Ascending aorta (tissue), 2 donors: Measurements from ENCODE around the gene B3GNT2. TPM values are rescaled to one million over a fixed set of nuclear protein-coding genes. Genes with fewer than 3 reads are reported as not detected.

Source experiments
- DNase-seq, 2 donors: peaks; one replicate each; pipeline ENCODE4 v3.0.0-alpha.2; 2019; ENCODE audit warnings: low spot score in 2 of 2
- H3K27ac ChIP-seq, 2 donors: fragments of 200-600 bp; sonication (generic); one replicate each; pipeline ENCODE4 v1.5.1; 2016 to 2017; ENCODE audit warnings: mild to moderate bottlenecking in 1 of 2
- H3K27me3 ChIP-seq: fragments of 200-600 bp; sonication (generic); one replicate; pipeline ENCODE4 v1.5.1; 2017
- H3K36me3 ChIP-seq, 2 donors: fragments of 200-600 bp; sonication (generic); one replicate each; pipeline ENCODE4 v1.5.1; 2016
- H3K4me1 ChIP-seq, 2 donors: fragments of 200-600 bp; sonication (generic); one replicate each; pipeline ENCODE4 v1.5.1; 2016 to 2017; ENCODE audit warnings: mild to moderate bottlenecking in 1 of 2
- H3K4me3 ChIP-seq, 2 donors: fragments of 200-600 bp; sonication (generic); one replicate each; pipeline ENCODE4 v1.5.1; 2016 to 2017; ENCODE audit warnings: mild to moderate bottlenecking in 1 of 2
- H3K9me3 ChIP-seq, 2 donors: fragments of 200-600 bp; sonication (generic); one replicate each; pipeline ENCODE4 v1.5.1; 2016
- intact Hi-C: fragments of 100-400 bp; cut with DNase I; formaldehyde crosslinking; loops from one replicate; pipeline ENCODE4 v1.15.1; 2023
- total RNA-seq: library from RNA; depleted of rRNA; stranded (reverse); fragments of >200 nt; gene quantifications from one replicate; pipeline ENCODE4 v1.1.0, GENCODE V29; 2016
- TF ChIP-seq, protein P1 (sequence below), 3 experiments: fragments of 200-600 bp in 2 of 3; fragments of 450-650 bp in 1 of 3; sonication (generic) in 2 of 3; IDR thresholded peaks; one replicate each; pipeline ENCODE4 v1.5.1; 2016 to 2019; ENCODE audit warnings: antibody characterized with exemption in 3 of 3, mild to moderate bottlenecking in 1 of 3, moderate library complexity in 1 of 3

The B3GNT2 gene
- total RNA-seq, 1 donor from 2014 or later = 15.2 TPM

DNA sequence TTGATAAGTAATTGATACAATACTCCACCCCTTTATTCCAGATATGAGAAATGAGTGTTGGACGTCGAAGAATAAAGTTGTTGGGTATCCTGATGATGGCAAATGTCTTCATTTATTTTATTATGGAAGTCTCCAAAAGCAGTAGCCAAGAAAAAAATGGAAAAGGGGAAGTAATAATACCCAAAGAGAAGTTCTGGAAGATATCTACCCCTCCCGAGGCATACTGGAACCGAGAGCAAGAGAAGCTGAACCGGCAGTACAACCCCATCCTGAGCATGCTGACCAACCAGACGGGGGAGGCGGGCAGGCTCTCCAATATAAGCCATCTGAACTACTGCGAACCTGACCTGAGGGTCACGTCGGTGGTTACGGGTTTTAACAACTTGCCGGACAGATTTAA is 26.3 kb downstream of the B3GNT2 start:
- intact Hi-C loops = no loop called here
- DNase-seq = peak in 1 of 2 donors; percentile 25
- no peak overlapping the region for H3K4me3 ChIP-seq
- no peaks in the 10 kb centered on the region for H3K27me3 ChIP-seq
- TF ChIP-seq, protein P1, sequence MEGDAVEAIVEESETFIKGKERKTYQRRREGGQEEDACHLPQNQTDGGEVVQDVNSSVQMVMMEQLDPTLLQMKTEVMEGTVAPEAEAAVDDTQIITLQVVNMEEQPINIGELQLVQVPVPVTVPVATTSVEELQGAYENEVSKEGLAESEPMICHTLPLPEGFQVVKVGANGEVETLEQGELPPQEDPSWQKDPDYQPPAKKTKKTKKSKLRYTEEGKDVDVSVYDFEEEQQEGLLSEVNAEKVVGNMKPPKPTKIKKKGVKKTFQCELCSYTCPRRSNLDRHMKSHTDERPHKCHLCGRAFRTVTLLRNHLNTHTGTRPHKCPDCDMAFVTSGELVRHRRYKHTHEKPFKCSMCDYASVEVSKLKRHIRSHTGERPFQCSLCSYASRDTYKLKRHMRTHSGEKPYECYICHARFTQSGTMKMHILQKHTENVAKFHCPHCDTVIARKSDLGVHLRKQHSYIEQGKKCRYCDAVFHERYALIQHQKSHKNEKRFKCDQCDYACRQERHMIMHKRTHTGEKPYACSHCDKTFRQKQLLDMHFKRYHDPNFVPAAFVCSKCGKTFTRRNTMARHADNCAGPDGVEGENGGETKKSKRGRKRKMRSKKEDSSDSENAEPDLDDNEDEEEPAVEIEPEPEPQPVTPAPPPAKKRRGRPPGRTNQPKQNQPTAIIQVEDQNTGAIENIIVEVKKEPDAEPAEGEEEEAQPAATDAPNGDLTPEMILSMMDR (IDR thresholded peaks at IDR 0.05) = no peak
- peaks cover 0 to 15% of the 10 kb centered on the region in 2 donors for H3K4me1 ChIP-seq
- H3K36me3 ChIP-seq = peaks cover 0 to 14% of the 10 kb centered on the region in 2 donors
- no peak overlapping the region for H3K27ac ChIP-seq
- H3K9me3 ChIP-seq = no peaks in the 10 kb centered on the region

DNA sequence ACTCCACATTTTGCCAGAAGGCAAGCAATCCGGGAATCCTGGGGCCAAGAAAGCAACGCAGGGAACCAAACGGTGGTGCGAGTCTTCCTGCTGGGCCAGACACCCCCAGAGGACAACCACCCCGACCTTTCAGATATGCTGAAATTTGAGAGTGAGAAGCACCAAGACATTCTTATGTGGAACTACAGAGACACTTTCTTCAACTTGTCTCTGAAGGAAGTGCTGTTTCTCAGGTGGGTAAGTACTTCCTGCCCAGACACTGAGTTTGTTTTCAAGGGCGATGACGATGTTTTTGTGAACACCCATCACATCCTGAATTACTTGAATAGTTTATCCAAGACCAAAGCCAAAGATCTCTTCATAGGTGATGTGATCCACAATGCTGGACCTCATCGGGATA is 26.8 kb downstream of the B3GNT2 start:
- no peak overlapping the region for H3K4me3 ChIP-seq
- peaks cover 0 to 14% of the 10 kb centered on the region in 2 donors for H3K36me3 ChIP-seq
- DNase-seq = peak in 1 of 2 donors; percentile 37
- H3K4me1 ChIP-seq = peaks cover 0 to 10% of the 10 kb centered on the region in 2 donors
- TF ChIP-seq, protein P1 (IDR thresholded peaks at IDR 0.05) = no peak
- H3K27me3 ChIP-seq = no peaks in the 10 kb centered on the region
- no peaks in the 10 kb centered on the region for H3K9me3 ChIP-seq
- no peak overlapping the region for H3K27ac ChIP-seq
- intact Hi-C loops = no loop called here

DNA sequence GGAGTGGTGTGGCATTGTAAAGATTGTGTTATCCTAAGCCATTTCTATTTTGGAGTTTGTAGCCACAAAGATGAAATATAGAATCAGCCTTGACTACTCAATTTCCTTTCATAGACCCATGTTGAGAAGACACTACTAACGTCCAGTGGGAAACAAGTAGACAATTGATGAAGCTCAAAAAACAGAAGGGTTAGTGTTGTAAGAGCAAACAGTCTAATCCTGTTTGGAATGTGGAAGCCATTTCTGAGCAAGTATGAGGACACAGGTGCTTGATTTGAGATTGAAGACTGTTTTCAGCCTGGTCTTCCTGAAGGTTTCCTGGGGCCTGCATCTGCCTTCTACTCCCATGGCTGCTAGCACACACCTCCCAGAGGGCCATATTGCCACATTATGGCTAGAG is 29.1 kb downstream of the B3GNT2 start:
- Histone ChIP-seq H3K27me3 (no peaks in the 10 kb centered on the region), H3K36me3 (peaks cover 0 to 14% of the 10 kb centered on the region in 2 donors), H3K9me3 (no peaks in the 10 kb centered on the region), H3K27ac (no peak overlapping the region), H3K4me1 (peaks cover 0 to 3% of the 10 kb centered on the region in 2 donors), H3K4me3 (no peak overlapping the region)
- DNase-seq = no peak
- TF ChIP-seq, protein P1 (IDR thresholded peaks at IDR 0.05) = no peak
- intact Hi-C loops = no loop called here

DNA sequence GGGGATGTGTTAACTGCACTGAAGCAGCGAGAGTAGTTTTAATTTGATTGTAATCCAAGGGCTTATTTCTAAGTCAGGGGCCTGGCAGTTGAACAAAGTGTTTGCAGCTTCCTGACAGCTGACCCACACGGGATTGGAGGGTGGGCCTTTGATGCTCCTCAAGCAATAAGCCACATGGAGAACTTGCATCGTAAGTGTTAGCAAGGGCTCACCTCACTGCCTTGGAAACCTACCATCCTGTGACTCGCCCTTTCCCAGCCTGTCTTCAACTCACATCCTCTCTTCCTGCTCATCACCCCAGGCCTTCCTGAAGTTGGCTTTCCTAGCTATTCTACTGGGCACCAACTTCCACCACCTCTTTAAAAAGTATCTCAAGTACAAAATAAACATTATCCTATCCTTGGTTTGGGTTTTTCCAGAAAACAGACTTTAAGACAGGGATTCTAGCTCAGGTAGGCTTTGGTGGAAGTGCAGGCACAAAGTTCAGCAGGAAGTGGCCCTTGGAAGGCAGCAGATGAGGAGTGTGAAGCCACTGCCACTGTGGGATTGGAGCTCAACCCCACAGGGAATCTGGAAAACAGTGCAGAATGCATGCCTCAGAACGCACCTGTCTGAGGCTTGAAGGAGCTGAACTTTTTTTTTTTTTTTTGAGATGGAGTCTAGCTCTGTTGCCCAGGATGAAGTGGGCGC is 31.6 kb downstream of the B3GNT2 start:
- no peaks in the 10 kb centered on the region for H3K27me3 ChIP-seq
- no peak for DNase-seq
- no peaks in the 10 kb centered on the region for H3K9me3 ChIP-seq
- H3K27ac ChIP-seq = no peak overlapping the region
- TF ChIP-seq, protein P1 (IDR thresholded peaks at IDR 0.05) = no peak
- no peak overlapping the region for H3K4me3 ChIP-seq
- H3K36me3 ChIP-seq = peaks cover 0 to 14% of the 10 kb centered on the region in 2 donors
- intact Hi-C loops = no loop called here
- H3K4me1 ChIP-seq = peaks cover 0 to 8% of the 10 kb centered on the region in 2 donors

DNA sequence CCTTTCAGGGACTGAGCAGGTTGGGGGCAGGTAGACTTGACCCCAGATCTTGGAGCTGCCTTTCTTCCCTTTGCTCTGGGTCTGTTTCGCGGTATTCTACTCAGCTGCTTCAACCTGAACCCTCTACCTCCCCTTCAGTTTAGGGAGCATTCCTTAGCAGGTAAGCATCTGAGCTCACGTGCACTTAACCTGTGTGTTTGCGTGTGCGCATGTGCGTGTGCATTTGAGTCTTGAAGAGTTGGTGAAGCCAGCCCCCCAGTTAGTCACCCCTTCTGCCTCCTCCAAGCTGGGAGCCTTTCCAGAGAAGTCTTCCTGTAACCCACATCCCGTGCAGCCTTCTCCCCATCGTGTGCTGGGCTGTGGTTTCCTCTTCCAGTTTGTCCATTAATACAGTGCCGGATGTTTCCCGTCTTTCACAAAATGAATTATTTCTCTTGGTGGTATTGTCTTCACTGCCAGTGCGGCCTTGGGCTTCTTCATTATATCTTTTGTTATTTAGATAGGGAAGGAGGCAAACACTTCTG is 33.2 kb downstream of the B3GNT2 start:
- no peaks in the 10 kb centered on the region for H3K27me3 ChIP-seq
- no peaks in the 10 kb centered on the region for H3K9me3 ChIP-seq
- TF ChIP-seq, protein P1 (IDR thresholded peaks at IDR 0.05) = no peak
- intact Hi-C loops = no loop called here
- no peak overlapping the region for H3K4me3 ChIP-seq
- peaks cover 0 to 8% of the 10 kb centered on the region in 2 donors for H3K4me1 ChIP-seq
- H3K36me3 ChIP-seq = peaks cover 0 to 14% of the 10 kb centered on the region in 2 donors
- no peak for DNase-seq
- no peak overlapping the region for H3K27ac ChIP-seq
